H1 (cell line): ENCODE measurements around the gene TXNDC12. TPM values are rescaled to one million over a fixed set of nuclear protein-coding genes. Genes with fewer than 3 reads are reported as not detected.

Experiments
- CTCF ChIA-PET: fragments of 300-600 bp; sonication (Branson Sonifier 250); formaldehyde crosslinking; loops from one replicate; lab custom pipeline; 2021; ENCODE audit not compliant: partially characterized antibody; lab: Charles Lee
- POLR2A ChIA-PET: fragments of 300-600 bp; sonication (Branson Sonifier 250); formaldehyde crosslinking; loops from one replicate; lab custom pipeline; 2021; ENCODE audit warnings: inconsistent platforms; ENCODE audit not compliant: partially characterized antibody; lab: Charles Lee
- DNase-seq, 2 experiments: peaks; one replicate each; pipeline versions ENCODE4 v3.0.0 to v3.0.0-alpha.2; 2010 to 2022; ENCODE audit warnings: low spot score in 2 of 2, low read depth in 1 of 2, mixed read lengths in 1 of 2
- FAIRE-seq: peaks from 2 replicates; lab custom pipeline; 2011; peaks lifted over from hg19 to GRCh38; lab: Jason Lieb, UNC
- H2AFZ ChIP-seq: 2 replicates; pipeline ENCODE4 v1.8.1; 2012; ENCODE audit warnings: low read length, inconsistent platforms
- H2AK5ac ChIP-seq: 2 replicates; pipeline ENCODE4 v1.6.1; 2013; ENCODE audit warnings: low read depth, low read length
- H2BK120ac ChIP-seq: replicated peaks from 2 replicates; pipeline ENCODE3; 2013; ENCODE audit warnings: low read depth, low read length, inconsistent platforms
- H2BK12ac ChIP-seq: 2 replicates; pipeline ENCODE4 v1.6.1; 2013; ENCODE audit warnings: low read depth, low read length
- H2BK15ac ChIP-seq: 2 replicates; pipeline ENCODE4 v1.6.1; 2013; ENCODE audit warnings: low read length
- H2BK20ac ChIP-seq: 2 replicates; pipeline ENCODE4 v1.6.1; 2013; ENCODE audit warnings: low read length
- H2BK5ac ChIP-seq: 2 replicates; pipeline ENCODE4 v1.6.1; 2013; ENCODE audit warnings: low read depth, low read length
- H3K14ac ChIP-seq: 2 replicates; pipeline ENCODE4 v1.6.1; 2013; ENCODE audit warnings: inconsistent platforms; ENCODE audit not compliant: insufficient read length
- H3K18ac ChIP-seq: 2 replicates; pipeline ENCODE4 v1.6.1; 2013; ENCODE audit warnings: low read length; ENCODE audit errors: extremely low read depth
- H3K23ac ChIP-seq: 2 replicates; pipeline ENCODE4 v1.6.1; 2013; ENCODE audit warnings: inconsistent platforms; ENCODE audit not compliant: insufficient read length
- H3K23me2 ChIP-seq: 2 replicates; pipeline ENCODE4 v1.6.1; 2013; ENCODE audit warnings: low read depth, low read length
- H3K27ac ChIP-seq: 2 replicates; pipeline ENCODE4 v1.6.1; 2011; ENCODE audit warnings: low read depth, low read length, inconsistent platforms
- H3K27me3 ChIP-seq, 4 experiments: replicated peaks in 1 of 4; 1 replicate in 1 of 4; 2 replicates in 3 of 4; pipeline versions ENCODE4 v1.6.1 to v1.8.1; 2011 to 2013; ENCODE audit warnings: low read length in 3 of 4, mild to moderate bottlenecking in 3 of 4, inconsistent platforms in 2 of 4, mixed read lengths in 2 of 4, moderate library complexity in 1 of 4; ENCODE audit not compliant: control insufficient read depth in 3 of 4, insufficient read depth in 3 of 4; ENCODE audit errors: extremely low read depth in 1 of 4
- H3K36me3 ChIP-seq, 4 experiments: 2 replicates each; pipeline versions ENCODE4 v1.6.1 to v1.8.1; 2011 to 2013; ENCODE audit warnings: mild to moderate bottlenecking in 4 of 4, low read length in 3 of 4, moderate library complexity in 2 of 4, control low read depth in 1 of 4, inconsistent platforms in 1 of 4; ENCODE audit not compliant: insufficient read depth in 4 of 4, control insufficient read depth in 2 of 4
- H3K4ac ChIP-seq: replicated peaks from 2 replicates; pipeline ENCODE3; 2013; ENCODE audit warnings: low read length, low read depth, mixed read lengths, inconsistent platforms; ENCODE audit not compliant: insufficient read length
- H3K4me1 ChIP-seq, 4 experiments: replicated peaks in 1 of 4; 1 replicate in 1 of 4; 2 replicates in 3 of 4; pipeline versions ENCODE4 v1.6.1 to v1.8.1; 2011 to 2013; ENCODE audit warnings: low read length in 3 of 4, inconsistent platforms in 2 of 4, mixed read lengths in 1 of 4; ENCODE audit not compliant: insufficient read depth in 4 of 4, control insufficient read depth in 3 of 4
- H3K4me2 ChIP-seq, 2 experiments: 2 replicates each; pipeline versions ENCODE4 v1.6.1 to v1.8.1; 2011 to 2013; ENCODE audit warnings: low read depth in 2 of 2, low read length in 2 of 2, control low read depth in 1 of 2, inconsistent platforms in 1 of 2, mild to moderate bottlenecking in 1 of 2; ENCODE audit not compliant: insufficient read depth in 1 of 2
- H3K4me3 ChIP-seq, 4 experiments: fragments of 200-600, 300-600 bp in 1 of 4; sonication (generic), shearing (Covaris generic), sonication (Bioruptor Twin) in 1 of 4; 2 replicates each; pipeline versions ENCODE4 v1.5.1 to v1.8.1; 2011 to 2016; ENCODE audit warnings: low read length in 4 of 4, low read depth in 3 of 4, control low read depth in 2 of 4, inconsistent platforms in 2 of 4, mild to moderate bottlenecking in 2 of 4, mixed read lengths in 1 of 4, moderate library complexity in 1 of 4; ENCODE audit not compliant: insufficient read depth in 2 of 4; ENCODE audit errors: extremely low read depth in 1 of 4
- H3K56ac ChIP-seq: replicated peaks from 2 replicates; pipeline ENCODE3; 2013; ENCODE audit warnings: low read depth, mild to moderate bottlenecking, mixed read lengths, low read length, inconsistent platforms; ENCODE audit not compliant: insufficient read length
- H3K79me1 ChIP-seq: 2 replicates; pipeline ENCODE4 v1.6.1; 2013; ENCODE audit warnings: low read depth, low read length, control low read depth
- H3K79me2 ChIP-seq, 2 experiments: 2 replicates each; pipeline versions ENCODE4 v1.6.1 to v1.8.1; 2012 to 2013; ENCODE audit warnings: low read length in 2 of 2, mild to moderate bottlenecking in 2 of 2, inconsistent platforms in 1 of 2; ENCODE audit not compliant: insufficient read depth in 2 of 2, control insufficient read depth in 1 of 2
- H3K9ac ChIP-seq, 4 experiments: replicated peaks in 1 of 4; 1 replicate in 1 of 4; 2 replicates in 3 of 4; pipeline versions ENCODE4 v1.6.1 to v1.8.1; 2011 to 2013; ENCODE audit warnings: low read depth in 3 of 4, low read length in 3 of 4, control low read depth in 2 of 4, mild to moderate bottlenecking in 2 of 4, moderate library complexity in 2 of 4, inconsistent platforms in 1 of 4; ENCODE audit errors: extremely low read depth in 1 of 4
- H3K9me3 ChIP-seq, 2 experiments: 2 replicates each; pipeline versions ENCODE4 v1.6.1 to v1.8.1; 2012 to 2013; ENCODE audit warnings: mild to moderate bottlenecking in 2 of 2, moderate library complexity in 2 of 2, control low read depth in 1 of 2, inconsistent platforms in 1 of 2, low read depth in 1 of 2, low read length in 1 of 2, mixed read lengths in 1 of 2; ENCODE audit not compliant: insufficient read depth in 2 of 2
- H4K20me1 ChIP-seq, 2 experiments: replicated peaks in 1 of 2; 2 replicates each; pipeline versions ENCODE3 to v1.8.1; 2011 to 2013; ENCODE audit warnings: inconsistent platforms in 2 of 2, low read length in 2 of 2, mild to moderate bottlenecking in 1 of 2; ENCODE audit not compliant: insufficient read depth in 2 of 2, control insufficient read depth in 1 of 2
- H4K5ac ChIP-seq: 2 replicates; pipeline ENCODE4 v1.6.1; 2013; ENCODE audit warnings: low read length, low read depth, mixed read lengths, inconsistent platforms; ENCODE audit not compliant: insufficient read length
- H4K8ac ChIP-seq: 2 replicates; pipeline ENCODE4 v1.8.0; 2013; ENCODE audit warnings: mild to moderate bottlenecking, moderate library complexity, low read length, inconsistent platforms; ENCODE audit not compliant: insufficient read depth; ENCODE audit errors: extremely low read depth
- H4K91ac ChIP-seq: replicated peaks from 2 replicates; pipeline ENCODE3; 2013; ENCODE audit warnings: low read length, mixed read lengths, inconsistent platforms; ENCODE audit not compliant: insufficient read length
- BRCA1 ChIP-seq: IDR thresholded peaks from 2 replicates; pipeline ENCODE4 v1.6.1; 2012; ENCODE audit warnings: low read depth, low read length, improper control_type of control experiment
- CREB1 ChIP-seq: IDR thresholded peaks from 2 replicates; pipeline ENCODE4 v1.6.1; 2012; ENCODE audit warnings: inconsistent platforms
- EZH2 ChIP-seq: fragments of 200-600 bp; sonication (generic); IDR thresholded peaks from 2 replicates; pipeline ENCODE4 v1.7.1; 2012; ENCODE audit warnings: low read depth, mild to moderate bottlenecking, moderate library complexity, low read length, inconsistent platforms; ENCODE audit not compliant: severe bottlenecking
- HDAC2 ChIP-seq, 2 experiments: fragments of 300-600 bp in 1 of 2; sonication (generic) in 1 of 2; IDR thresholded peaks; 2 replicates each; pipeline ENCODE4 v1.6.1; 2011 to 2012; ENCODE audit warnings: low read depth in 2 of 2, low read length in 2 of 2, mild to moderate bottlenecking in 2 of 2, moderate library complexity in 2 of 2, borderline replicate concordance in 1 of 2, inconsistent platforms in 1 of 2
- POLR2A ChIP-seq, 2 experiments: IDR thresholded peaks; 1 replicate in 1 of 2; 2 replicates in 1 of 2; pipeline ENCODE4 v1.6.1; 2011; ENCODE audit warnings: low read depth in 2 of 2, low read length in 2 of 2, mild to moderate bottlenecking in 2 of 2; ENCODE audit errors: control extremely low read depth in 1 of 2
- RNF2 ChIP-seq: fragments of 200-900, 300-1000 bp; sonication (generic); IDR thresholded peaks from 2 replicates; pipeline ENCODE4 v1.7.1; 2016; ENCODE audit warnings: borderline replicate concordance, low read depth, mild to moderate bottlenecking, antibody characterized with exemption, low read length; ENCODE audit not compliant: poor library complexity, severe bottlenecking; ENCODE audit errors: missing control alignments
- SAP30 ChIP-seq: fragments of 300-600 bp; sonication (generic); IDR thresholded peaks from 2 replicates; pipeline ENCODE4 v1.7.1; 2012; ENCODE audit warnings: low read length, moderate library complexity, mild to moderate bottlenecking, inconsistent platforms; ENCODE audit not compliant: insufficient read depth, insufficient replicate concordance
- SIN3A ChIP-seq, 2 experiments: IDR thresholded peaks in 1 of 2; conservative IDR thresholded peaks in 1 of 2; 2 replicates each; pipeline ENCODE4 v1.6.1; 2011 to 2012; ENCODE audit warnings: low read length in 2 of 2, improper control_type of control experiment in 1 of 2, low read depth in 1 of 2, mild to moderate bottlenecking in 1 of 2
- TAF1 ChIP-seq: IDR thresholded peaks from 2 replicates; pipeline ENCODE4 v1.6.1; 2011; ENCODE audit warnings: mild to moderate bottlenecking, low read depth, low read length
- TEAD4 ChIP-seq: IDR thresholded peaks from 2 replicates; pipeline ENCODE4 v1.6.1; 2012; ENCODE audit warnings: low read depth, low read length, inconsistent platforms, mixed read lengths
- YY1 ChIP-seq: IDR thresholded peaks from 2 replicates; pipeline ENCODE4 v1.6.1; 2011; ENCODE audit warnings: low read depth, mild to moderate bottlenecking, low read length
- ZNF274 ChIP-seq: IDR thresholded peaks from 2 replicates; pipeline ENCODE4 v1.7.0; 2012; ENCODE audit warnings: low read length, borderline replicate concordance; ENCODE audit errors: extremely low read depth
- WGBS, 2 experiments: shearing (Covaris generic) in 1 of 2; methylation state at CpG; one replicate each; pipeline versions ENCODE4 v1.1.6 to v1.1.7; 2013 to 2015; ENCODE audit warnings: low lambda C conversion rate in 2 of 2, mixed read lengths in 2 of 2, inconsistent platforms in 1 of 2, low coverage in 1 of 2, missing lambda C conversion rate in 1 of 2; ENCODE audit not compliant: insufficient replicate concordance in 2 of 2, insufficient coverage in 1 of 2, insufficient read length in 1 of 2; ENCODE audit errors: extremely low coverage in 1 of 2, missing lambda C conversion rate in 1 of 2; 5-methylcytosine and 5-hydroxymethylcytosine counted together
- polyA plus RNA-seq, 7 experiments: library from polyadenylated mRNA; depleted of rRNA in 3 of 7; stranded (reverse) in 5 of 7; unstranded in 2 of 7; fragments of >200 nt in 5 of 7; fragments of 200-250 nt in 2 of 7; gene quantifications; 1 replicate in 5 of 7; 2 replicates in 1 of 7; 4 replicates in 1 of 7; pipeline versions ENCODE4 v1.2.1 to v1.2.3, GENCODE V29; 2011 to 2013; ENCODE audit warnings: missing spikeins in 2 of 7, mixed read lengths in 2 of 7
- total RNA-seq: library from RNA; stranded (reverse); fragmentation: NEBNext Ultra II Directional; extraction: Animal tissue kit (Norgen Biotek cat#: 25700); gene quantifications from 2 replicates; pipeline ENCODE4 v1.2.1, GENCODE V29; 2021

The TXNDC12 gene
- total and polyA plus RNA-seq, 2 of the 8 experiments (the other 6 are each of a cell fraction or from before 2014, with no cell fraction given) = 35.2 to 89.8 TPM

DNA sequence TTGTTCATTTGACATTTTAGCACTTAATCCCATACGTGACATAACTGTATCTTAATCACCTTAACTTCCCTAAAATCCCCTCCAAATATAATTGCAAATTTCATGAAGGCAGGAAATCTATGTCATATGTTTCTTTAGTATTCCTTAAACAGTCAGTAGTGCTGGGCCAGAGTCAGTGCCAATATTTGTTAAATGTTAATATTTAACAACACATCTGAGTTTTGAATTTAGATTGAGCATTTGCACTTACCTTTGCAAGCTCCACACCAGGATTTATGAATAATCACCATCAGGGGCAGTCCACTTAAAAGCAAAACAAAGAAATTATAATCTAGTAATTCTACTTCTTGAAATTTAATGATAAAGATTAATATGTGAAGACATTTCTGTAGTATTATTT lies 26.7 kb downstream of the TXNDC12 start:
- Histone ChIP-seq H2AFZ (no peak overlapping the region), H3K27me3 (no peaks in the 10 kb centered on the region), H2BK5ac (no peak overlapping the region), H3K4me2 (no peak overlapping the region), H2BK15ac (no peak overlapping the region), H2AK5ac (no peak overlapping the region), H3K23me2 (peaks cover 3% of the 10 kb centered on the region; the same call in 1 of the 2 replicates), H3K36me3 (peaks cover 7 to 32% (median 17%) of the 10 kb centered on the region in 4 experiments; a peak in 7 of 8 replicates), H3K4ac (no peak overlapping the region), H2BK20ac (no peak overlapping the region), H4K20me1 (peaks cover 2 to 5% of the 10 kb centered on the region in 2 experiments), H4K5ac (no peak overlapping the region), H3K9ac (no peak overlapping the region), H4K8ac (no peak overlapping the region), H3K23ac (no peak overlapping the region), H3K56ac (no peak overlapping the region), H2BK120ac (no peak overlapping the region), H3K4me3 (no peak overlapping the region), H2BK12ac (no peak overlapping the region), H4K91ac (no peak overlapping the region), H3K27ac (no peak overlapping the region), H3K79me1 (peaks cover 3% of the 10 kb centered on the region; the same call in 1 of the 2 replicates), H3K18ac (no peak overlapping the region), H3K14ac (no peak overlapping the region), H3K79me2 (peaks cover 4 to 21% of the 10 kb centered on the region in 2 experiments; a peak in 3 of 4 replicates), H3K4me1 (peaks cover 2 to 4% (median 2%) of the 10 kb centered on the region in 4 experiments; a peak in 4 of 7 replicates), H3K9me3 (no peaks in the 10 kb centered on the region)
- POLR2A ChIA-PET = no interaction called here
- no peak for TF ChIP-seq TAF1
- no peak for TF ChIP-seq BRCA1
- no peak for TF ChIP-seq TEAD4
- TF ChIP-seq SIN3A (conservative IDR thresholded peaks at IDR 0.05 in 1 of 2, IDR thresholded peaks at IDR 0.05 in 1 of 2; ENCODE audit: low read depth in 1 of 2, low read length in 2 of 2) = no peak
- no peak for TF ChIP-seq POLR2A (IDR thresholded peaks at IDR 0.05; ENCODE audit: control extremely low read depth in 1 of 2, low read depth in 2 of 2, low read length in 2 of 2)
- no peak for TF ChIP-seq EZH2
- TF ChIP-seq SAP30 = no peak
- no peak for TF ChIP-seq ZNF274
- TF ChIP-seq HDAC2 (IDR thresholded peaks at IDR 0.05; ENCODE audit: borderline replicate concordance in 1 of 2, low read depth in 2 of 2, low read length in 2 of 2) = no peak
- TF ChIP-seq CREB1 = no peak
- TF ChIP-seq YY1 = no peak
- TF ChIP-seq RNF2 = no peak
- DNase-seq (no peak), FAIRE-seq (no peak)
- WGBS, 2 experiments = 86 to 100% methylated on average over 1 of the region's 1 CpG
- CTCF ChIA-PET = interaction anchor here (1.9 kb wide), 1 partner anchor 102 kb away, joined by 3 read pairs; no protein-coding TSS in a partner anchor
